Breast epithelium (tissue), 4 donors: Measurements from ENCODE around the gene TMEM106C. TPM values are rescaled to one million over a fixed set of nuclear protein-coding genes. Genes with fewer than 3 reads are reported as not detected.

ENCODE experiments used
- DNase-seq, 2 donors: peaks; one replicate each; pipeline ENCODE4 v3.0.0-alpha.2; 2019; ENCODE audit warnings: low spot score in 2 of 2
- H3K27ac ChIP-seq, 2 donors: fragments of 200-600 bp; sonication (generic) in 1 of 2; one replicate each; pipeline ENCODE4 v1.5.1; 2016 to 2019; ENCODE audit warnings: mild to moderate bottlenecking in 1 of 2
- H3K27me3 ChIP-seq, 2 donors: fragments of 200-600 bp; sonication (generic) in 1 of 2; one replicate each; pipeline versions ENCODE4 v1.5.1 to v1.6.0; 2017 to 2019; ENCODE audit warnings: control low read depth in 1 of 2, mild to moderate bottlenecking in 1 of 2
- H3K36me3 ChIP-seq: fragments of 200-600 bp; one replicate; pipeline ENCODE4 v1.5.1; 2019
- H3K4me1 ChIP-seq, 2 donors: fragments of 200-600 bp; sonication (generic); one replicate each; pipeline ENCODE4 v1.5.1; 2016 to 2019; ENCODE audit warnings: control low read depth in 1 of 2
- H3K4me3 ChIP-seq, 3 donors: fragments of 200-600 bp; sonication (generic); 1 replicate in 2 of 3; 2 replicates in 1 of 3; pipeline ENCODE4 v1.5.1; 2016 to 2019; ENCODE audit warnings: mild to moderate bottlenecking in 3 of 3, moderate library complexity in 2 of 3
- H3K9me3 ChIP-seq, 2 donors: fragments of 200-600 bp; sonication (generic) in 1 of 2; one replicate each; pipeline ENCODE4 v1.5.1; 2016 to 2019; ENCODE audit warnings: control low read depth in 1 of 2
- POLR2A ChIP-seq: fragments of 450-650 bp; IDR thresholded peaks from one replicate; pipeline ENCODE4 v1.6.1; 2016; ENCODE audit warnings: antibody characterized with exemption, mild to moderate bottlenecking, moderate library complexity
- POLR2AphosphoS5 ChIP-seq, 3 donors: sonication (generic); formaldehyde crosslinking; IDR thresholded peaks; one replicate each; pipeline ENCODE4 v1.6.1; 2017; ENCODE audit warnings: antibody characterized with exemption in 3 of 3
- intact Hi-C: fragments of 100-400 bp; cut with DNase I; formaldehyde crosslinking; loops from one replicate; pipeline ENCODE4 v1.15.1; 2023; ENCODE audit warnings: low total_unique reads
- total RNA-seq, 3 donors: library from RNA; depleted of rRNA; stranded (reverse); fragments of >200 nt; gene quantifications; one replicate each; pipeline ENCODE4 v1.1.0, GENCODE V29; 2016
- TF ChIP-seq, protein P1 (sequence below), 3 donors: fragments of 450-650 bp; IDR thresholded peaks; one replicate each; pipeline ENCODE4 v1.5.1; 2016 to 2017; ENCODE audit warnings: antibody characterized with exemption in 3 of 3, mild to moderate bottlenecking in 3 of 3, moderate library complexity in 3 of 3

The TMEM106C gene
- total RNA-seq, 3 donors from 2014 or later = 35.2 to 131 (median 73.4) TPM

DNA sequence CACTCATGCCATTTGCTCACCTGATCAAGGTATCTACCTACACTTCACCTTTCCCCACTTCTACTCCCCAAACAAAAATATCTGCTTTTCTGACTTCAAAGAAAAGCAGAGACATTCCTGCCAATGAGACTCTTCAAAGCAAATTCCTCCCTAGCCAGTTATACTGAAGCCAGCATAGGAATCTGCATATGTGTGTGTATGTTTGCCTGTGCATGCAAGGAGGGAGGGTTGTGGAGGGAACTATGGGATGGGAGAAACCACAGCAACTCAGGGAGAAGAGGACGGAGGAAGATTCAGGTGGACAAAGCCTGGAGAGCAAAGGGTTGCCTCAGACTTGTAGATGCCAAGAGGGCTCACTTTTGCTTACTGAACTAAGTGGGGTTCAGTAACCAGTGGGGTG lies 32.2 kb upstream of the TMEM106C start:
- Histone ChIP-seq H3K27me3 (no peaks in the 10 kb centered on the region), H3K27ac (no peak overlapping the region), H3K9me3 (no peaks in the 10 kb centered on the region), H3K36me3 (no peaks in the 10 kb centered on the region), H3K4me3 (no peak overlapping the region), H3K4me1 (no peaks in the 10 kb centered on the region)
- intact Hi-C loops = no loop called here
- TF ChIP-seq, protein P1, sequence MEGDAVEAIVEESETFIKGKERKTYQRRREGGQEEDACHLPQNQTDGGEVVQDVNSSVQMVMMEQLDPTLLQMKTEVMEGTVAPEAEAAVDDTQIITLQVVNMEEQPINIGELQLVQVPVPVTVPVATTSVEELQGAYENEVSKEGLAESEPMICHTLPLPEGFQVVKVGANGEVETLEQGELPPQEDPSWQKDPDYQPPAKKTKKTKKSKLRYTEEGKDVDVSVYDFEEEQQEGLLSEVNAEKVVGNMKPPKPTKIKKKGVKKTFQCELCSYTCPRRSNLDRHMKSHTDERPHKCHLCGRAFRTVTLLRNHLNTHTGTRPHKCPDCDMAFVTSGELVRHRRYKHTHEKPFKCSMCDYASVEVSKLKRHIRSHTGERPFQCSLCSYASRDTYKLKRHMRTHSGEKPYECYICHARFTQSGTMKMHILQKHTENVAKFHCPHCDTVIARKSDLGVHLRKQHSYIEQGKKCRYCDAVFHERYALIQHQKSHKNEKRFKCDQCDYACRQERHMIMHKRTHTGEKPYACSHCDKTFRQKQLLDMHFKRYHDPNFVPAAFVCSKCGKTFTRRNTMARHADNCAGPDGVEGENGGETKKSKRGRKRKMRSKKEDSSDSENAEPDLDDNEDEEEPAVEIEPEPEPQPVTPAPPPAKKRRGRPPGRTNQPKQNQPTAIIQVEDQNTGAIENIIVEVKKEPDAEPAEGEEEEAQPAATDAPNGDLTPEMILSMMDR (IDR thresholded peaks at IDR 0.05) = no peak
- TF ChIP-seq POLR2AphosphoS5 (IDR thresholded peaks at IDR 0.05) = no peak
- no peak for TF ChIP-seq POLR2A
- no peak for DNase-seq

DNA sequence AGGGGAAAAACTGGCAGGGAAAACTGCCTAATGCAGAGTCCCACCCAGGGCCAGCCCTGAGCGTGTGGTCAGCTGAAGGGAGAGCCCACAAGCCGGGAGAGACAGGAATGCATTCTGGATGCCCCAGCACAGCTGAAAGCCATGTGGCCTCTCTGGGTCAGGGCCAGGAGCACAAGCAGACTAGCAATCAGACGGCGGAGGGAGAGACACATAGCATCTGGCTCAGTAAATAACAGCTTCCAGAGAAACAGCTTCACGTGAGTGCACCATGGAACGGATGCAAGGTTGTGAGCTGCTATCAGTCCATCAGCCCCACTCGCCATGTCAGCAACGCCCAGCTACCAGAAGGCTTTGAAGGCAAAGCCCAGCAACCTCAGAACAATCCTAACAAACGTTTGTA lies 28.2 kb upstream of the TMEM106C start:
- TF ChIP-seq POLR2A = no peak
- TF ChIP-seq POLR2AphosphoS5 (IDR thresholded peaks at IDR 0.05) = no peak
- TF ChIP-seq, protein P1 (IDR thresholded peaks at IDR 0.05) = no peak
- Histone ChIP-seq H3K4me1 (no peaks in the 10 kb centered on the region), H3K9me3 (no peaks in the 10 kb centered on the region), H3K27ac (no peak overlapping the region), H3K27me3 (no peaks in the 10 kb centered on the region), H3K36me3 (no peaks in the 10 kb centered on the region), H3K4me3 (no peak overlapping the region)
- no peak for DNase-seq
- intact Hi-C loops = no loop called here

DNA sequence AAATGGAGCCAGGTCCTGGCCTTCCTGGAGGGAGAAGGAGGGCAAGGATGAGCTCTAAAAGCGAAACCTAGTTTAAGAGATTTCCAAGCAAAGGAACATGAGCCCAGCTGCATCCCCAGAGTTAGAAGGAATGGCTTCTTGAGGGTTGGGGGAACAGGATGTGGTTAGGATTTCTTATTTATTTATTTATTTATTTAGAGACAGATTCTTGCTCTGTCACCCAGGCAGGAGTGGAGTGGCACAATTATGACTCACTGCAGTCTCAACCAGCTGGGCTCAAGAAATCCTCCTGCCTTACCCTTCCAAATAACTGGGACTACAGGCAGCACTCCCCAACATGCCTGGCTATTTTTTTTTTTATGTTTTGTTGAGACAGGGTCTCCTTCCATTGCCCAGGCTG lies 25.3 kb upstream of the TMEM106C start:
- no peak overlapping the region for H3K4me3 ChIP-seq
- H3K9me3 ChIP-seq = no peaks in the 10 kb centered on the region
- no peaks in the 10 kb centered on the region for H3K27me3 ChIP-seq
- no peak for DNase-seq
- no peak overlapping the region for H3K27ac ChIP-seq
- TF ChIP-seq POLR2AphosphoS5 (IDR thresholded peaks at IDR 0.05) (no peak), POLR2A (no peak)
- TF ChIP-seq, protein P1 (IDR thresholded peaks at IDR 0.05) = no peak
- intact Hi-C loops = no loop called here
- no peaks in the 10 kb centered on the region for H3K36me3 ChIP-seq
- no peaks in the 10 kb centered on the region for H3K4me1 ChIP-seq

DNA sequence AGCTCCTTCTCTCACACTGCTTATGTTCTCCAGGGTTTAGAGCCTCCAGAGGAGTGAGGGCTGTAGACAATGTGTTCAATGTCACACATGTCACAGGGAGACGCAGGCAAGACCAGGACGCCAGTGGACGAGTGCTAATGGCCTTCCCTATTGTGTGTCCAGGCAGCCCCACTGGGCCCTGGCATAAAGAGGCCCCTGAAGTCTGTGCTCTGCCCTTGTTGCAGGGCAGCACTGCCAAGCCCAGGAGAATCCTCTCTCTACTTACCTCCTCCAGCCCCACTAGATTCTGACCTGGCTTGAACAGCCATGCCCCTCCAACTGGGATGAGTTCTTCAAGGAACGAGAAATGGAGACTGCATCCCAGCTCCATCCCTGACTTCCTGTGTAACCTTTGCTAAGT lies 24.8 kb upstream of the TMEM106C start:
- intact Hi-C loops = no loop called here
- no peak overlapping the region for H3K4me3 ChIP-seq
- TF ChIP-seq POLR2A (no peak), POLR2AphosphoS5 (IDR thresholded peaks at IDR 0.05) (no peak)
- TF ChIP-seq, protein P1 (IDR thresholded peaks at IDR 0.05) = no peak
- no peaks in the 10 kb centered on the region for H3K36me3 ChIP-seq
- H3K27me3 ChIP-seq = no peaks in the 10 kb centered on the region
- no peak overlapping the region for H3K27ac ChIP-seq
- H3K4me1 ChIP-seq = no peaks in the 10 kb centered on the region
- no peaks in the 10 kb centered on the region for H3K9me3 ChIP-seq
- DNase-seq = no peak

DNA sequence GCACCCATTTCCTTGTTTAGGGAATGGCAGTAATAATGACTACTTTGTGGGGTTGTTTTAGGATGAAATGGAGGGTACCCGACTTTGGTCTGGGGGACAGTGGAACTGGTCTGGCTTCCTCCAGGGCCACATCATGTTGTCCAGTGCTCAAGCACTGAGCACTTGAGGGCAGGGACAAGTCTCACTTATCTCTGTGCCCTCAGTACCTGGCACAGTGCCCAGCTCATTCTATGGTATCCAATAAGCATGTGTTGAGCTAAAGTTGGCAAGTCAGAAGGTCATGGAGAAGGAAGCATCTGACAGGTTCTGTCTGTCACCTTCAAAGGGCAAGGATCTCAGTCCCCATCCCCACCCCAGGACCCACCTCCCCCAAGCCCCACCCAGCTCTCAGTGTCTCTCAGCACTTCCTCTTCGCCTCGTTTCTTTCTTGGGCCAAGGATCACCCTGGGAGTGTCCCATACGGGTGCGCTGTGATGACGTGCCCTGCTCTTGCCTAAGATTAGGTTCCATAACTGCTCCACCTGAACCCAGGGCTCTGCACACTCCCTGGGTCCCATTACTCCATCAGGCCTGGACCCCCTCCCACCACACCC lies 24.3 kb upstream of the TMEM106C start:
- intact Hi-C loops = no loop called here
- DNase-seq = no peak
- Histone ChIP-seq H3K27me3 (no peaks in the 10 kb centered on the region), H3K4me3 (no peak overlapping the region), H3K27ac (no peak overlapping the region), H3K36me3 (no peaks in the 10 kb centered on the region), H3K4me1 (no peaks in the 10 kb centered on the region), H3K9me3 (no peaks in the 10 kb centered on the region)
- TF ChIP-seq POLR2AphosphoS5 (IDR thresholded peaks at IDR 0.05) (no peak), POLR2A (no peak)
- TF ChIP-seq, protein P1 (IDR thresholded peaks at IDR 0.05) = no peak
